HG02943 (cell line): Measurements from ENCODE around the gene TLCD1.
"Not testable (repeated sequence)": the region's sequence is repeated elsewhere in the genome, so short reads cannot be mapped to it uniquely, and the experiment has no call there.

Experiments used
- ATAC-seq: cut with Tn5 transposase; IDR thresholded peaks from one replicate; pipeline ENCODE4 v1.9.1; 2021; ENCODE audit warnings: mild to moderate bottlenecking, low read depth, moderate library complexity; ENCODE audit not compliant: unreplicated experiment

Gene TLCD1

DNA sequence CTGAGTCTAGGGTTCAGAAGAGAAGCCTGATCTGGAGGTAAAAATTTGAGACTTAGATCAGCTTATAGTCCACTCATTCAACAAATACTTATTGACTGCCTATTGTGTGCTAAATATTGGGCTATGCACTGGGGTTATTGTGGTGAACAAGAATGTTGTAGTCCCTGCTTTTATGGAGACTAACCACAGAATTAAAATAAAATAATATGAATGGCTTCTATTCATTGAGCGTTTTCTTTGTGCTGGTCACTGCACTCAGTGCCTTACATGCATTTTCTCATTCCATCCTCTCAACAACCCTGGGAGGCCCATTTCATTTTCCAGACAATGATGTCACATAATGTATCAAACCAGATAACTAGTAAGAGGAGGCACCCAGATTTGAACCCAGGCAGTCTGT, 7.3 kb upstream of the TLCD1 start:
- no peak for ATAC-seq

DNA sequence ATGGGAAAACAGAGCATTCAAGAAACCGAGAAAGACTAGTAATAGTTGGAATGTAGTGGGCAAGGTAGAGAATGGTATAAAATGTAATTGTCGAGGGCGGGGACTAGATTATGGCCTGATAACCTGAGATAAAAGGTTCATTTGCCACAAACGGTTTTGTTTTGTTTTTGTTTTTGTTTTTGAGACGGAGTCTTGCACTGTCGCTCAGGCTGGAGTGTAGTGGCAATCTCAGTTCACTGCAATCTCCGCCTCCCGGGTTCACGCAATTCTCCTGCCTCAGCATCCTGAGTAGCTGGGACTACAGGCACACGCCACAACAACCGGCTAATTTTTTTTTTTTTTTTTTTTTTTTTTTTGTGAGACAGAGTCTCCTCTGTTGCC, 3.9 kb upstream of the TLCD1 start:
- ATAC-seq: no peak

DNA sequence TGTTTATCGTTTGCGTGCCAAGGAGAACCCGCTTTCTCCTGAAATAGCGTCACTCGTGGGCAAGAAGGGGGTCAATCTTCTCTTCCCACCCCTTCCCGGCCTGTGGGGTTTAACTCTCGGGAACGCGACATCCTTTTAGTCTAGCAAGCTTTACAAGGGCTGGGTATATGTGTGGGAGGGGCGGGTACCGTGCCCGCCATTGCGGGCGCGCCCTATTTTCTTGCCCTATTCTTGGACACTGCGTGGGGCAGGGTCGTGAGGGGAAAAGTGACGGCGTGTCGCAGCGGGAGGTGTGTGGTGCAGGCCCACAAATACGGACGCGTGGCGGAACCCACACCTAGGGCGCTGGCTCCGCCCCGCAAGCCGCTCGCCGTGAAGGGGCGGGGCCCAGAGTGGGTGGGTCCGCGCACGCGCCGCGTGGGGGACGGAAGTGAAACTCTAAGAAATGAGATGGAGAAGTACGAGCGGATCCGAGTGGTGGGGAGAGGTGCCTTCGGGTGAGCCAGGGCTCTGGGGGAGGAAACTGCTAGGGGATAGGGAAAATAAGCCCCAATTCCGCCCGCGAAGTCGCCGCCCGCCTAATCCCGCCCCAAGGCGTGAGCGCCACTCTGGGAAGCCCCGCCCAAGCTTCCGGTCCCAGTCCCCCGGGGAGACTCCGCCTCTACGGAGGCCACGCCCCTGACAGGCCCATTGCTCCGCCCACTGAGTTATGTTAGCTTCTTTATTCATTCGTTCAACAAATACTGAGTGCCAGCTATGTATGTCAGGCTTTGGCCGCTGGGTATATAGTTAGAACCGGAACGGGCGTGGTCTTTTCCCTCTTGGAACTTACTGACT, 2.5 kb upstream of the TLCD1 start, which contains the start of gene NEK8:
Gene NEK8 (plus strand): TSS at position 425 of the 837 bp plus-strand sequence. CDS start 26 bp downstream, at position 451.
- peak; percentile 41 for ATAC-seq

DNA sequence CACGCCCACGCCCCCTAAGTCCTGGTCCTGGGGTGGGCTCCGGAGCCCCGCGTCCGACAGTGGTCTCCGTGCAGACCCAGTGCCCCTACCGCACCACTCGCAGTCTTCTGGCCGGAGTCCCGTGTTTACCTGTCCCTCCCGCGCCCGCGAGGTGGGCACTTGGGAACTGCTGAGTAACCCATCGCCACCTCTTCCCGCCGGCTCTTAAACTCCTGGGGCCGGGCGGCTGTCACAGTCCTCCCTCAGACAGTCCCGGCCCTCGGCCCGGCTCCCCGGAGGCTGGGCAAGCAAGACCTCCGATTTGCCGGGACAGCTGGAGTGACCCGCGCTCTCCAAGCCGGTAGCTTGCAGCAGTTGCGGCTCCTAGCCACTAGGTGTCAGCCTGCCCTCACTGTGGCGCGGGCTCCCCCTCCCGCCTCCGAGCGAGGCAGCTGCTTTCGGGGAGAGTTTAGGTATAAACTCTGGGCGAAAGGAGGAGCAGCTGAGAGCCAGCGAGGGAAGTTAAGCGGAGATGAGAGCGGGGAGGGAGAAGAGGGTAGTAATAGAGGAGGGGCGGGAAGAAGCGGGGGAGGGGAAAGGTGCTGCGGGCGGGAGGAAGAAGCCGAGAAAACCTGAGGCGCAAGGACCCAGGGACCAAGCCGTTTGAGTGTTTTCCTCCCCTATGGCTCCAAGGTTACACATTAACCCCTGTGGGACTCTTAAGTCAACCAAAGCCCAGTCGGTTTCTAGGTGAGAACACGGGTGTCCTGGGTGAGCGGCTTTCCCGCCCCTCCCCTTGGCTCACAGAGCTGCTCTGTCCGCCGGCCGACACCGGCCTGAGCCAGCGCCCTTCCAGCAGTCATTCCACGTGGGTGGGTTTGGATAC, 826 bp upstream of the TLCD1 start:
- ATAC-seq: peak; percentile 38

DNA sequence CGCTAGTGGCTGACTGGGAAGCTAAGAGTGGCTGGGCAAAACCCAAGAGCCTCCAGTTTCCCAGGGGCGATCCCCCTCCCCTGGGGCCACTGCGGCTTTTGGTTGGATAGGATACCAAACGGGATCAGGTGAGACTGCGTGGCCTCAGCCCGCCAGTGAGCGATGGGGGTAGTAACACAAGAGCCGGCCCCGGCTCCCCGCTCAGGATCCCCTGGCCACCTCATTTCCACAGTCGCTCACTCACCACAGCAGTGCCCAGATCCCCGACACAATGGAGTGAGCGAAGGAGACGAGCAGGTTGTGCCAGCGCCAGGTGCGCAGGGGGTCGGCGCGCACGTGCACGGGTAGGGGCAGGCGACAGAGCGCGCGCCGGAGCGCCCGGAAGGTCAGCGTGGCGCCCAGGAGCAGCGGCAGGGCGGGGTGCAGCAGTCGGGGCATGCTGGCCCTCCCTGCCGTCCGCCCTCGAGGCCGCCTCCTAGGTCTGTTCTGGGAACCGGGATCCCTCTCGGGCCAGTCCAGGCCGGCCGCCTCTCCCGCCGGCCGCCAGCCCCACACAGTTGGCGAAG, 290 bp downstream of the TLCD1 start:
- ATAC-seq: no peak

DNA sequence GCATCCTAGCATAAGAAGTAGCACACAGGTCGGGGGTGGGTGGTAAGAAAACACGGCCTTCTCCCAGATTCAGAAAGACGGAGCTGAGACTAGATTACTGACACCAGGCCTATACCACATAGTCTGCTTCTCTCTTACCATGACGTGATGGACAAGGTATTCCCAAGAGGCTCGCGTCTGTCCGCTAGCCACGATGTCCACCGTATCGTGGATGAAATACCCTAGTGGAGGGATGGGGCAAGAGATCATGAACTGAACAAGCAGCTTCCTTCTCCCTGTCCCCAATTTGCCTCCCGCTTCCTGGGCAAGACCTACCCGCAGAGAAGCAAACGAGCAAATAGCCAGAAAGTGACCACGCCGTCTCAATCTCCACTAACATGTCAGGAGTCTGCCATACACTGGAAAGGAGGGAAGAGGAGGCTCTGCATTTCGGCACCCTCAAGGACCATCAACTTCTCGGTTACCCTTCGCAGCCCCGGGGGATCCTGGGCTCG, 820 bp downstream of the TLCD1 start:
- no peak for ATAC-seq

DNA sequence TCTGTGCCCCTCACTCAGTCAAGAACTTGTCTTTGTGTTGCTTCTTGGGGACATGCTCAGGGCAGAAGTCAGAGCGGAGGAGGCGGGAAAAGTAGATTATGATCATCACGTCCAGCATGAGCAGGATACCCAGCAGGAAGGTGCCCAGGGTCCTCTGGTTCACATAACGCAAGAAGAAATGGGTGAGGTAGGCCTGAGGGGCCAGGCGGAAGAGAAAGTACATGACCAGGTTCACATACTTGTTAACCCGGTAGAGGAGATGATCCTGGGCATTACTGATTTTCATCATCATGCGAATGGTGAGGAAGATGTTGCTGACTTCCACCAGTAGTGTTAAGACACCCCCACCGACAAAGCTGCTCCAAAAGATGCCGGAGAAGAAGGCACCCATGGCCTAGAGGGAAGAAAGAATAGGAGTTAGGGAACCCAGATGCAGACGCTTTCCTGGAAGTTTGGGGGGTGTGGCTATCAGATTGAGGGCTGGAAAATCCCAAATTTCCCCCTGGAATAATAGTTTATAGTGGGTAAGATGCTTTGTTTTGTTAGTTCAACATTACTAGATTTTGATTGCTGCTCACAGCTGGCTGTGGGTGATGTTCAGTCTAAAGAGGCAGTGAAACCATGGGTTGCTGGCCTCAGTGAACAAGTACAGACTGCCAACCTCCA, 1.4 kb downstream of the TLCD1 start:
- no peak for ATAC-seq

DNA sequence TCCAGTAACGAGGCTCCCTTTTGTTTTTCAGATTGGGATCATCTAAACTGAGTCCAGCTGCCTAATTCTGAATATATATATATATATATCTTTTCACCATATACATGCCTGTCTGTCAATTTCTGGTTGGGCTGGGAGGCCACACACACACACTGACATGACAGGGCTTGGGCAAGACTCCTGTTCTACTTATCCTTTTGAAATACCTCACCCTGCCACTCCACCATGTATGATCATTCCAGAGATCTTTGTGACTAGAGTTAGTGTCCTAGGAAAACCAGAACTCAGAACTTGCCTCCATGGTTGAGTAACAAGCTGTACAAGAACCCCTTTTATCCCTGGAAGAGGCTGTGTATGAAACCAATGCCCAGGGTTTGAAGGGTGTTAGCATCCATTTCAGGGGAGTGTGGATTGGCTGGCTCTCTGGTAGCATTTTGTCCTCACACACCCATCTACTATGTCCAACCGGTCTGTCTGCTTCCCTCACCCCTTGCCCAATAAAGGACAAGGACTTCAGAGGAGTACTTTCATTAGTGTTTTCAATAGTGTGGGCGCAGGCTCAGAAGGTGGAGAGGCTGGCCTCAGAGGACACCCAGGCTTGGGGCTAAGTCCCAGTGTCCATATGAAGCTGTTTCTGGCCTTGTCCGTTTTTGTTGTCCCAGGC, 2.1 kb downstream of the TLCD1 start:
- not testable (repeated sequence) for ATAC-seq

DNA sequence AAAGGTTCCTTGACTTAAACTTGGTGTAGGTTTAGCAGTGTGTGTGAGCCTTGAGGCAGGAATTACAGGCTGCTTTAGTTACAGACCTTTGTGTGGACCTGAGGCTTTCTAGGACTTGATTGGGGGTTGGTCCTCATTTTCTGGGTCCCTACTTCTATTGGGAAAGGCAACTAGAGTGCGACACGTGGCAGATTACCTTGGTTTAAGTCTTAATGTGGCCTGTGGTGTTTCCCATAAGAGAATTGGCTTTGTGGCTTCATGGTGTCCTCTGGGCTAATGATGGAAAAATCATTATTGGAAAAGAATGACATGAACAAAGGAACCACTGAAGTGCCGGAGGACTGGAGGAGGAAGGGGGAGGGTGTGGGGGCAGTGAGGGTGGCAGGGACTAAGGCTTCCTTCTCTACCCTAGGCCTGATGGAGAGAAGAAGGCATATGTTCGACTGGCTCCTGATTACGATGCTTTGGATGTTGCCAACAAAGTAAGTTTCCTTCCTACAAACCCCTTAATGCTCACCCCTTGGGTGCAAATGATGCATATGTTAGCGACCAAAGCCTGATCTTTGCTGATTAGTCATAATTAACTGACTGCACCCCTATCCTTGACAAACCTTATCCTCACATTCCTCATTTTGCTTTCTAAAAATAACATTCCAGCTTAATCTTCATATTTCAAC, 2.7 kb downstream of the TLCD1 start:
- no peak for ATAC-seq

DNA sequence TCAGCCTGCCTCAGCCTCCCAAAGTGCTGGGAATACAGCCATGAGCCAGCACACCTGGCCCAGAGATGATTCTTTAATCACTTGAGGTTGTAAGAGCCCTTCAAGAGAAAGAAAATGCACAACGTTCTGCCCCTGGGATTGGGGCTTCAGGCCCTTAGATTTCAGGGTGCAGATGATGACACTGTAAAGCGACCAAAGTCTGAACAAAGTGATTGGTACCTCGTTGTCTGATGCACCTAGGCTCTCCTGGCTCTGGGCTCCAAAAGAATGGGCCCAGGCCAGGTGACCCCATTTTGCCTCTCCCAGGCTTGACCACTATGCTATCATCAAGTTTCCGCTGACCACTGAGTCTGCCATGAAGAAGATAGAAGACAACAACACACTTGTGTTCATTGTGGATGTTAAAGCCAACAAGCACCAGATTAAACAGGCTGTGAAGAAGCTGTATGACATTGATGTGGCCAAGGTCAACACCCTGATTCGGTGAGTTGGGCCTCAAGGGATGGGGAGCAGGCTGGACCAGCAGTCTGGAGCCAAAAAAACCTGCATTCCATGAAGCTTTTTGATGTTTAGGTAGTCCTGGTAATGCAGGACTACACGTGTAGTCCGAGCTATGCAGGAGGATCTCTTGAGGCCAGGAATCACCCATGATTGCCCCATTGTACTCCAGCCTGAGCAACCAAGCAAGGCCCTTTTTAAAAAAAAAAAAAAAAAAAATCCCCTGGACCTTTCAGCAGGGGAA, 3.4 kb downstream of the TLCD1 start:
- no peak for ATAC-seq

DNA sequence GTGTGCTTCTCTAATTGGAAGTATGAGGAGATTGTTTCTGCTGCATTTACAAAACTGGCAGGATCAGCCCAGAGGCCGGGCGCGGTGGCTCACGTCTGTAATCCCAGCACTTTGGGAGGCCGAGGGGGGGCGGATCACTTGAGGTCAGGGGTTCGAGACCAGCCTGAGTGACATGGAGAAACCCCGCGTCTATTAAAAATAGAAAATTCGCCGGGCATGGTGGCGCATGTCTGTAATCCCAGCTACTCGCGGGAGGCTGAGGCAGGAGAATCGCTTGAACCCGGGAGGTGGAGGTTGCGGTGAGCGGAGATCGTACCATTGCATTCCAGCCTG, 5.1 kb downstream of the TLCD1 start:
- not testable (repeated sequence) for ATAC-seq

DNA sequence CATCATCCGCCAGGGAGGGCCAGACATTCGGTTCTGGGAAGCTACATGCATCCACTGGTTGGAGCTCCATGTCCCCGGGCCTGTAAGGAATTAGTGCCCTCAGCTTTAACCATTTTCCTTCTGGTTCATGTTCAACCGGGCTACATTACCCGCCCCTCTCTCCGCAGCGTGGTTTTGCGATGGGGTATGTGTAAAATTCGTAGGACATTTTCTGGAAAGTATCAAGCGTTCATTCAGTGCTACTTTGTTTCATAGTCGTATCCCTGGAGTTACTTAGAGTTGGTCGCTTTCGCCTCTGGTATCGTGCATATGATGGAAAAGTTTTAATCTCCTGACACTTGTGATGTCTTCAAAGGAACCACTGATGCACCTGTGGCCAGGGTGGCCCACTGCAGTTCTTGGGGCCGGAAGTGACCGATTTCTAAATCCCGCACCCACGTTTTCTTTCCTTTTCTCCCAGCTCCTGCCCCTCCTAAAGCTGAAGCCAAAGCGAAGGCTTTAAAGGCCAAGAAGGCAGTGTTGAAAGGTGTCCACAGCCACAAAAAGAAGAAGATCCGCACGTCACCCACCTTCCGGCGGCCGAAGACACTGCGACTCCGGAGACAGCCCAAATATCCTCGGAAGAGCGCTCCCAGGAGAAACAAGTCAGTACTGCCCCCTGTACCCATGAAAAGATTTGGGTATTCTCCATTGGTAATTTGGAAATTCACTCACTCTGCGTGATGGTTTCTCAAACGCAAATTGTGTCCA, 5.6 kb downstream of the TLCD1 start:
- ATAC-seq: no peak

DNA sequence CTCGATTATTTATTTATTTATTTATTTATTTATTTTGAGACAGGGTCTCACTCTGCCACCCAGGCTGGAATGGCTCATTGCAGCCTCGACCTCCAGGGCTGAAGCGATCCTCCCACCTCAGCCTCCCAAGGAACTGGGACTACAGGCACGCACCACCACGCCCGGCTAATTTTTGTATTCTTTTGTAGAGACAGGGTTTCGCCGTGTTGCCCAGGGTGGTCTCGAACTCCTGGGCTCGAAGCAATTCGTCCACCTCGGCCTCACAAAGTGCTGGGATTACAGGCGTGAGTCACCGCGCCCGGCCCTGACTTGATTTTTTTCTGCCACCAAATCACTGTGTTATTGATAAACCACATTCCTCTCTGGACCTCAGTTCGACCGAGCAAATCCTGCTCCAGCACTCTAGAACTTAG, 7.0 kb downstream of the TLCD1 start:
- no peak for ATAC-seq

DNA sequence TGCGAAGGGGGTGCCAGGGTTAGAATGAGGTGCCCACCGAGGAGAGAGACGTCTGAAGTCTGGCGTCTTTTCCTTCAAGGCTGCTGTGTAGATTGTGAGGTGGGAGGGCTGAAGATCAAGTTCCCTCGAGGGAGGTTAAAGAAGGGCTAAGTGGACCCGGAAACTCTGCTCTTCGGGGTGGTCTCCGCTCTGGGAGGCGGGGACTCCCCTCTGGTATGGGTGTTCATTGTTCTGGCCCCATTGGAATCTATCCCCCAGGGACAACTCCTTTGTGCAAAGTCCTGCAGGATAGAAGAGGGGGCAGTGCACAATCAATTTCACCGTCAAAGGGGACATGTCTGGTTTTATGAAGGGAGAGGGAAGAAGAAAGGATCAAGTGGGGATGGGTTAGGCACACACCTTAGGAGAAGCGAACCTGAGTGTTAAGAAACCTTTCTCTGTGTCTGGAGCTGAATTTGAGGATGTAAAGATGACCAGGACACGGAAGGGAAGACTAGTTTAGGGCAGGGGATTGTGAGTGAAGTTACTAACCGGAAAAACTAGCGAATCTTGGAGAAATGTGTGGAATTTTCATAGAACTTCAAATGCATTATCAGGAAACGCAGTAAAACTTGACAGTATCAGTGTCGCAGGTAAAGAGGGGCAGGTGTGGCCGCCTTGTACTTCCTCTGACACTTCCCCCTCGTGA, 7.6 kb downstream of the TLCD1 start:
- no peak for ATAC-seq

DNA sequence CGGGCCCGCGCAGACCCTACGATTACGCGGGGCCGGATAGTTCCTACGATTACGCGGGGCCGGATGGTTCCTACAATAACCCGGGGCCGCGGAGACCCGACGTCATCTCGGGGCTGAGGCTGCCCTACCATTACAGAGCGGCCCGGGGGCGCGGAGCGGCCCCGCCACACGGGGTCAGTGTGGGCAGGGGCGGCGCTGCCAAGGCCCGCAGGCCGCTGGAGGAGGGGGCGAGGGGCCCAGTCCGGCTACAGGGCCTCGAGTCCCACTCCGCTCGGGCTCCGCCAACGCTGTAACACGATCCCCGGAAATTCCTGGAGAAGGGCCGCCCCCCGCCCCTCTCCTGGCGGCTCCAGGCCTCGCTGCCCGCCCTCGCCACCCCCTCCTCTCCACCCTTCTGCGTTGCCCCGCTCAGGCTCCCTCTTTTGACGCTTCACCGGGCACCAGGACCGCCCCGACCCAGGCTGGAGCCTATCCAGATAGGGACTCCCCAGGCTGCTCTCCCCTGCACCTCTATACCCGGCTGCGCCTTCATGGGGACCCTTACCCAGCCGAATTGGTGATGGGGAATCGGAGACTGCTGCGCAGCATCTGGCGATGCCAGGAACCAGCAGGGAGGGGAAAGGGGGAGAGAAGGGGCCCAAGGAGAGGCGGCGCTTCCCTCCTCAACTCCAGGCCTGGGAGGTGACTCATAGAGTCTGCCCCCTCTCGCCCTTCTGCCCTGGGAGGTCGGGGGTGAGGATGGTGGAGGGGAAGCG, 8.3 kb downstream of the TLCD1 start, which contains the start of gene RAB34:
Gene RAB34 (minus strand): TSS at position 291 of the 755 bp plus-strand sequence. CDS start 602 bp downstream, outside the sequence.
- ATAC-seq: no peak

DNA sequence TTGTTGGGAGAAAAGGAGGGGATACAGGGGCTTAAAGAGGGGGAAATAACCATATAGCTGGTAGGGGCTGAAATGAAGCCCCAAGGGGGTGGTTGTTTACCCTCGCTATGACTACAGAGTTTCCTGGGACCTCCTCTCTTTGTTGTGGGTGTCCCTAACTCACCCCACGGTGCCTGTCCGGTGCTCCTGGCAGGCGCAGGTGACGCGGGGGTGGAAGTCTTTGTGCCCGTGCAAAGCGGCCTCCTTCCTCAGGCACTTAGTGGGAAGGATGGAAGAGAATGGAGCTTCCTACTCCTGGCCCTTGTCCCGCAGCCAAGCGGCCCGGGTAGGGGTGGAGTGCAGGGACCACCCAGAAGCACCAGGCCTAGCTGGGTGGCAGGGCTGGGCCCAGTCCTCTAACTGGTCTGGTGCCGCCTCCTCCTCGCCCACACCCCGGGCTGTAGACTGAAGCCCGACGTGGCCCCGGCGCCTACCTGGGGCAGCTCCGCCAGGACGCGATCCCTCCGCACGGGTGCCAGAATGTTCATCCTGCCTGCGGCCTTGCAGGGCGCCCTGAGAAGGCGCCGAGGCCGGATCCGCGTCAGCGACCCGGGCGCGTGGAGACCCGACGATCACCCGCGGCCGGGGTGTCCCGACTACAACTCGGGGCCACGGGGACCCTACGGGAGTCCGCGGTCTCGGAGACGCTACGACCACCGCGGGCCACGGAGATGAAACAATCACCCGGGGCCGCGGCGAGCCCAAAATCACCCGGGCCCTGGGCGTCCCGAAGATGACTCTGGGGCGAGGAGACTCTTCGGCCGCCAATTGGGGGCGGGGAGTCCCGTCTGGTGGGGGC, 9.1 kb downstream of the TLCD1 start:
- ATAC-seq: no peak
